DMS79 (cell line): ENCODE data around the gene CDKN2D.

Experiments used
- DNase-seq: peaks from one replicate; lab custom pipeline; 2025; lab: John Stamatoyannopoulos, UW

The CDKN2D gene

GRCh38 chr19:10520652-10521318 lies 48.0 kb downstream of the CDKN2D start:
- no peak for DNase-seq

GRCh38 chr19:10519421-10519820 lies 49.4 kb downstream of the CDKN2D start:
- no peak for DNase-seq

GRCh38 chr19:10518444-10519361 lies 50.1 kb downstream of the CDKN2D start:
- DNase-seq, result no peak

- no peak for DNase-seq
Observed at GRCh38 chr19:10517760-10518443, 50.9 kb downstream of the CDKN2D start.

- no peak for DNase-seq
Observed at GRCh38 chr19:10517361-10517759, 51.4 kb downstream of the CDKN2D start, which contains the start of gene S1PR5. S1PR5 (minus strand) TSS chr19:10517447; CDS start chr19:10515011, 2,436 bp downstream.

- DNase-seq, result no peak
Observed at GRCh38 chr19:10516671-10517286, 52.0 kb downstream of the CDKN2D start.
